A204.1 (cell line): Measurements from ENCODE around the gene SLAMF6.
"Not testable (repeated sequence)": the region's sequence is repeated elsewhere in the genome, so short reads cannot be mapped to it uniquely, and the experiment has no call there.

Experiments
- FAIRE-seq: peaks from 2 replicates; lab custom pipeline; 2012; peaks lifted over from hg19 to GRCh38; lab: Jason Lieb, UNC

Gene SLAMF6

GRCh38 chr1:160542303-160542945, 19.4 kb upstream of the SLAMF6 start:
- no peak for FAIRE-seq

- no peak for FAIRE-seq
Observed at GRCh38 chr1:160541622-160542302, 18.7 kb upstream of the SLAMF6 start.

DNA sequence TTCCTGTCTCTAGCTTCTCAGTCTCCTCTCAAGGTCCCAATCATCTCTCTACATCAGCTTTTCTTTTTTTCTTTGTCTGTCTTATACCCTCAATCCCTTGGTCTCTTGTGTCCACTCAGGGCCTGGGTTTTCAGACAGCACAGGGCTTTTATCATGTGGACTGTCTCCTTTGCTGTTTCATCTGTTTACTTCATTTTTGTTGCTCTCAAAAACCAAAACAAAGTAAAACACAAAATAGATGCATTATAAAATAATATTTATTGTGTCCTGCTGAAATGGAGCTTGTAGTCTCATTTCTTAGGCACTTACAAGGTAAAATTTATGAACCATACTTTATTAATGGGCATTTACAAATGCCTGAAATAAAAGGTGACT, 17.8 kb upstream of the SLAMF6 start:
- no peak for FAIRE-seq

- no peak for FAIRE-seq
Observed at GRCh38 chr1:160539990-160540858, 17.2 kb upstream of the SLAMF6 start.

DNA sequence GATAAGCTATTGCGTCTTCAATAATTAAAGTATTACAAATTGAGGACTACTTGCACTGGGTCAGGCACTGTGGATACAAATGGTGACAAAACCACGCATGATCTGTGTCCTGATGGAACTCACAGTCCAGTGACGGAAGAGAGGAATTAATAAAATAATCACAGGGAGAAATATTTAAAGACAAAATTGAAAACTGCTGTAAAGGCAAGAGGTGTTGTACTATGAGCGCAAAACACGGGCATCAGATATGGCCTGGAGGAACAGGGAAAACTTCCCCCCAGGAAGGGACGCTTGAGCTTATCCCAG, 16.6 kb upstream of the SLAMF6 start:
- FAIRE-seq: no peak

- no peak for FAIRE-seq
Observed at GRCh38 chr1:160538985-160539651, 16.1 kb upstream of the SLAMF6 start.

GRCh38 chr1:160537714-160538665, 14.9 kb upstream of the SLAMF6 start:
- no peak for FAIRE-seq

DNA sequence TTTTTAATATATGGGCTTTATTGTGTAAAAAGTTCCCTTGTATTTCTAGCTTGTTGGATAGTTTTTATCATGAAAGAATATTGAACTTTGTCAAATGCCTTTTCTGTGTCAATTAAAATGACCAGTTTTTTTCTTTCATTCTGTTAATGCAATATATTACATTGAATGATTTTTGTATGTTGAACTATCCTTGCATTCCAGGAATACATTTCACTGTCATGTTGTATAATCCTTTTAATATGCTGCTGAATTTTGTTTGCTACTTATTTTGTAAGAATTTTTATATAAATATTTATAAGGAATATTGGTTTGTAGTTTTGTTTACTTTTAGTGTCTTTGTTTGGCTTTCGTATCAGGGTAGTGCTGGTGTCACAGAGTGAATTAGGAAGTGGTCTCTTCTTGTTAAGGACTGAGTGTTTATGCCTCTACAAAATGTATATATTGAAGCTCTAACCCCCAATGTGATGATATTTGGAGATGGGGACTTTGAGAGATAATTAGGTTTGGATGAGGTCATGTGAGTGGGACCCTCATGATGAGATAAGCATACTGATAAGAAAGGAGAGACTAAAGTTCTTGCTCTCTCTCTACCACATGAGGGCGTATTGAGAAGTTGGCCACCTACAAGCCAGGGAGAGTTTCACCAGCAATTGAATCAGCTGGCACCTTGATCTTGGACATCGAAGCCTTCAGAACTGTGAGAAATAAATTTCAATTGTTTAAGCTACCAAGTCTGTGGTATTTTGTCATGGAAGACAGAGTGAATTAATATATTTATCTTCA, 12.0 kb upstream of the SLAMF6 start:
- FAIRE-seq: no peak

- not testable (repeated sequence) for FAIRE-seq
Observed at GRCh38 chr1:160532557-160532813, 9.4 kb upstream of the SLAMF6 start.

DNA sequence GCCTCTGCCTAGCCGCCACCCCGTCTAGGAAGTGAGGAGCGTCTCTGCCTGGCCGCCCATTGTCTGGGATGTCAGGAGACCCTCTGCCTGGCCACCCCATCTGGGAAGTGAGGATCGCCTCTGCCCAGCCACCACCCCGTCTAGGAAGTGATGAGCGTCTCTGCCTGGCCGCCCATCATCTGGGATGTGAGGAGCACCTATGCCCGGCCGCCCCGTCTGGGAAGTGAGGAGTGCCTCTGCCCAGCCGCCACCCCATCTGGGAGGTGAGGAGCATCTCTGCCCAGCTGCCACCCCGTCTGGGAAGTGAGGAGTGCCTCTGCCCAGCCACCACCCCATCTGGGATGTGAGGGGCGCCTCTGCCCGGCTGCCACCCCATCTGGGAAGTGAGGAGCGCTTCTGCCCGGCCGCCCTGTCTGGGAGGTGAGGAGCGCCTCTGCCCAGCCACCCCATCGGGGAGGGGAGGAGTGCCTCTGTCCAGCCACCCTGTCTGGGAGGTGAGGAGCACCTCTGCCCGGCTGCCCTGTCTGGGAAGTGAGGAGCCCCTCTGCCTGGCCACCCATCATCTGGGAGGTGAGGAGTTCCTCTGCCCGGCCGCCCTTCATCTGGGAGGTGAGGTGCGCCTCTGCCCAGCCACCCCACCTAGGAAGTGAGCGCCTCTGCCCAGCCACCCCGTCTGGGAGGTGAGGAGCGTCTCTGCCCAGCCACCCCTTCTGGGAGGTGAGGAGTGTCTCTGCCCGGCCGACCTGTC, 8.9 kb upstream of the SLAMF6 start:
- not testable (repeated sequence) for FAIRE-seq

DNA sequence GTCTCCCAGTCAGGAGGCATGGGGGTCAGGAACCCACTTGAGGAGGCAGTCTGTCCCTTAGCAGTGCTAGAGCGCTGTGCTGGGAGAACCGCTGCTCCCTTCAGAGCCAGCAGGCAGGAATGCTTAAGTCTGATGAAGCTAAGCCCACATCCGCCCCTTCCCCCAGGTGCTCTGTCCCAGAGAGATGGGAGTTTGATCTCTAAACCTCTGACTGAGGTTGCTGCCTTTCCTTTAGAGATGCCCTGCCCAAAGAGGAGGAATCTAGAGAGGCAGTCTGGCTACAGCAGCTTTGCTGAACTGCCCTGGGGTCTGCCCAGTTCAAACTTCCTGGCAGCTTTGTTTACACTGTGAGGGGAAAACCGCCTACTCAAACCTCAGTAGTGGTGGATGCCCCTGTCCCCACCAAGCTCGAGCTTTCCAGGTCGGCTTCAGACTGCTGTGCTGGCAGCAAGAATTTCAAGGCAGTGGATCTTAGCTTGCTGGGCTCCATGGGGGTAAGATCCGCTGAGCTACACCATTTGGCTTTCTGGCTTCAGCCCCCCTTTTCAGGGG, 6.4 kb upstream of the SLAMF6 start:
- not testable (repeated sequence) for FAIRE-seq

DNA sequence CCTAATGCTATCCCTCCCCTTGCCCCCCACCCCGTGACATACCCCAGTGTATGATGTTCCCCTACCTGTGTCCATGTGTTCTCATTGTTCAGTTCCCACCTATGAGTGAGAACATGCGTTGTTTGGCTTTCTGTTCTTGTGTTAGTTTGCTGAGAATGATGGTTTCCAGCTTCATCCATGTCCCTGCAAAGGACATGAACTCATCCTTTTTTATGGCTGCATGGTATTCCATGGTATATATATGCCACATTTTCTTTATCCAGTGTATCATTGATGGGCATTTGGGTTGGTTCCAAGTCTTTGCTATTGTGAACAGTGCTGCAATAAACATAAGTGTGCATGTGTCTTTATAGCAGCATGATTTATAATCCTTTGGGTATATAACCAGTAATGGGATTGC, 734 bp upstream of the SLAMF6 start:
- FAIRE-seq: not testable (repeated sequence)

- no peak for FAIRE-seq
Observed at GRCh38 chr1:160522136-160522535, 919 bp downstream of the SLAMF6 start.

GRCh38 chr1:160521554-160521953, 1.5 kb downstream of the SLAMF6 start:
- no peak for FAIRE-seq

DNA sequence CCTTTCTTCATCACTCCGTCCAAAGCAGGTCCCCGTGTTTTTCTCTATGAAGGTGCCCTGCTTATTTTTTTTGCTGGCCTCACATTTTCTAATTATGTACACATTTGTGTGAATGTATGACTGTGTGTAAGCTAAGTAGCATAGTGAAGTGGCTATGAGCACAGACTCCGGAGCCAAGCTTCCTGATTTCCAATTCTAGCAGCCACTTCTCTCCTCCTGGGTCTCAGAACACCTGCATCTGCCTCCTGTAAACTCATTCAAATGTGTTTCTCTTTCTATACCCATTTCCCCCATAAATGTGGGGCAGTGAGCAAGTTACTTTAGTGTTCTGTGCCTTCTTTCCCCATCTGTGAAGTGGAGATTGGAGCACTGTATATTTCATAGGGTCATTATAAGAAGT, 2.1 kb downstream of the SLAMF6 start:
- no peak for FAIRE-seq

- FAIRE-seq: no peak
Observed at GRCh38 chr1:160520582-160520981, 2.5 kb downstream of the SLAMF6 start.

- FAIRE-seq: no peak
Observed at GRCh38 chr1:160519642-160520435, 3.2 kb downstream of the SLAMF6 start.

DNA sequence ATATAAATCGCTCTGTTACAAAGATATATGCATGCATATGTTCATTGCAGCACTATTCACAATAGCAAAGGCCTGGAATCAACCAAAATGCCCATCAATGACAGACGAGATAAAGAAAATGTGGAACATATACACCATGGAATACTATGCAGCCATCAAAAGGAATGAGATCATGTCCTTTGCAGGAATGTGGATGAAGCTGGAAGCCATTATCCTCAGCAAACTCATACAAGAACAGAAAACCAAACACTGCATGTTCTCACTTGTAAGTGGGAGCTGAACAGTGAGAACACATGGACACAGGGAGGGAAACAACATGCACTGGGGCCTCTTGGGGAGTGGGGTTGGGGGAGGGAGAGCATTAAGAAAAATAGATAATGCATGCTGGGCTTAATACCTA, 5.5 kb downstream of the SLAMF6 start:
- FAIRE-seq: not testable (repeated sequence)

DNA sequence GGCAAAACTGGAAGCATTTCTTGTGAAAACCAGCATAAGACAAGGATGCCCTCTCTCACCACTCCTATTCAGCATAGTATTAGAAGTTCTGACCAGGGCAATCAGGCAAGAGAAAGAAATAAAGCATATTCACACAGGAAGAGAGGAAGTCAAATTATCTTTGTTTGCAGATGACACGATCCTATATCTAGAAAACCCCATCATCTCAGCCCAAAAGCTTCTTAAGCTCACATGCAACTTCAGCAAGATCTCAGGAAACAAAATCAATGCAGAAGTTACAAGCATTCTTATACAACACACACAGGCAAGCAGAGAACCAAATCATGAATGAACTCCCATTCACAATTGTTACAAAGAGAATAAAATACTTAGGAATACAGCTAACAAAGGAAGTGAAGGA, 7.1 kb downstream of the SLAMF6 start:
- FAIRE-seq: not testable (repeated sequence)
